ENCODE results near the gene VN1R5.

VN1R5 gene

GRCh38 chr1:247301176-247301540 is 45.3 kb downstream of the VN1R5 start:
- DNase-seq (ENCODE audit: low read depth), result no peak

DNA sequence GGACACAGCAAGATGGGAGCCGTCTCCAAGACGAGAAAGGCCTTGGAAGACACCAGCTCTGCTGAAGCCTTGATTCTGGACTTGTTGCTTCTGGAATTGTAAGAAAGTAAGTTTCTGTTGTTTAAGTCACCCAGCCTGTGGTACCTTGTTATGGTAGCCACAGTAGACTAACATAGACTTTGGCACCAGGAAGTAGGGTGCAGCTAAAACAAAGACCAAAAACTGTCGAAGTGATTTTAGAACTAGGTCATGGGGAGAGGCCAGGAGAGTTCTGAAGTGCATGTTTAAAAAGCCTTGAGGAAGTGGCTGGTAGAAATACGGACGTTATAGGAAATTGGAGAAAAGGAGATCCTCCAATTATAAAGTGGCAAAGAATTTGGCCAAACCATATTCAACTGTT is 47.3 kb downstream of the VN1R5 start:
- no peak for DNase-seq (ENCODE audit: low read depth)

- DNase-seq (ENCODE audit: low read depth), result no peak
These were observed 48.2 kb downstream of the VN1R5 start for GRCh38 chr1:247304031-247304430.

All from GM04504 (cell line).